ENCODE data around the gene CPZ.

CPZ gene

DNA sequence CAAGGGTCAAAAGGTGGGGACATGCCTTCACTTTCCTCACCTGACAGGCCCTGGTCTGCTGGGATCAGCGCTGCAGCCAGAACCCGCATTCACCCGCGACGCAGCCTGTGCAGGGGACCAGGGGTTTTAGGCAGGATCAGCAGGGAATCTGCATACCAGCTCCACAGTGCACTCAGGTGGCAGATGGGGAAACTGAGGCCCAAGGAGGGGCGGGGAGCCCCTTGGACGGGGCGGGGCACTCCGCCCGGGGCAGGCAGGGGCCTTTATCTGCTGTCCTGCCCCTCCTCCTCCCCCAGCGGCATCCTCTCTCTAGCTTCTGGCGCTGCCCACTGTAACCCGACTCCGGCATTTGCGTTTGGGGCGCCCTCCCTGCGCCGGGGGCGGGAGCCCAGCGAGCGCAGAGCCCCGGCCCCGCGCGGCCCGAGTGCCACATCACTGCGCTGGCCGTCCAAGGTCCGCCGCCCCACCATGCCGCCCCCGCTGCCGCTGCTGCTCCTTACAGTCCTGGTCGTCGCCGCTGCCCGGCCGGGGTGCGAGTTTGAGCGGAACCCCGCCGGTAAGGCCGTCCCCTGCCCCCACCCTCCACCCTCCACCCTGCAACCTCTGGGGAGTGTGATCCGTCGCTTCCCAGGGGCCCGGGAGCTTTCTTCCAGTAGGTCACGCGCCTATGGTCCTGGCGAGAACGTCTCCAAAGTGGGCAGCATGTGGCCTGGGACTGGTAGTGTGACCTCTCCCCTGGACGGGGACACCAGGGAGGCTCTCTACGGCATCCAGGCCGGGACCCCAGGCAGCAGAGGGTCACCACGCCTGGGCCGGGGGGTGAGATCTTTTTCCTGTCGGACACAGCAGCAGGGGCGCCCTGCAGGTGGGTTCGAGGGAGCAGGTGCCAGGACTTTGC lies at the start of gene CPZ:
Gene CPZ (plus strand): TSS at position 400 of the 898 bp plus-strand sequence. CDS start 69 bp downstream, at position 469.
- DNase-seq = no peak

DNA sequence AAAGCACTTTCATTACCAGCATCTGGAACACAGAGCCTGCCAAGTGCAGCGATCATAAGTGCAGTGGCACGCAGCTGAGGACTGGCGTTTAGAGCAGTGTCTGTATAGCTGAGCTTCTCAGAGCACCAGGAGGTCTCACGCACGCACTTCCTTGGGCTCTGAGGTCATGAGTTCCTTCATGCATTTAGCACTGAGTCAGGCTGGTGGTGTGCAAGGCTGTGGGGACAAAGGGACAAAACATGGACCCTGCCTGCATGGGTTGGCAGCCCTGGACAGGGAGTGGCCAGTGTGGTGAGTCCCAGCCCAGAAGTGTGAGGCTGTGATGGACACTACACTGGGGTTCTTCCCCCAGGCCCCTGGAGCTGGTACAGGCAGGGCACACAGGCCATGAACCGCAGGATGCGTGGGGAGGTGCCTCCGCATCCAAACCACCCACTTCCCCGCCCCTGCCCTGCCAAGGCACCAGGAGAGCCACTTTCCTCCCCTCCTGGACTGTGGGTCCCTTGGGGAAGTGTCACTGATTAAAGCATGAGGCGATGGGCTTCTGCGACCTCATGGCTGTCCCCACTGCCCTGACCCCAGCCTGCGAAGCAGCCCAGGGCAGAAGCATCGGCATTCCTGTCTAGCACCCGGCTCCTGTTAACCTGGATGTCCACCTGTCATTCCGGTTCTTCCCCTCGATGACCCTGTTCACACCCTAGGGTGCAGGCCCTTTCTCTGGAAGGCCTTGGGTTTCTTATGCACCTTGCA lies 49.6 kb upstream of the CPZ start:
- no peak for DNase-seq

DNA sequence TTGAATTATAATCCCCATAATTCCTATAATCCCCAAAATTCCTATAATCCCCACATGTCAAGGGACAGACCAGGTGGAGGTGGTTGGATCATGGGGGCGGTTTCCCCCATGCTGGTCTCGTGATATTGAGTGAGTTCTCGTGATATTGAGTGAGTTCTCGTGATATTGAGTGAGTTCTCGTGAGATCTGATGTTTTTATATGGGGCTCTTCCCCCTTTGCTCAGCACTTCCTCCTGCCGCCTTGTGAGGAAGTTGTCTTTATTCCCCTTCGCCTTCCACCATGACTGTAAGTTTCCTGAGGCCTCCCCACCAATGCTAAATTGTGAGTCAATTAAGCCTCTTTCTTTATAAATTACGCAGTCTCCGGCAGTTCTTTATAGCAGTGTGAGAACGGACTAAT lies 48.9 kb upstream of the CPZ start:
- no peak for DNase-seq

DNA sequence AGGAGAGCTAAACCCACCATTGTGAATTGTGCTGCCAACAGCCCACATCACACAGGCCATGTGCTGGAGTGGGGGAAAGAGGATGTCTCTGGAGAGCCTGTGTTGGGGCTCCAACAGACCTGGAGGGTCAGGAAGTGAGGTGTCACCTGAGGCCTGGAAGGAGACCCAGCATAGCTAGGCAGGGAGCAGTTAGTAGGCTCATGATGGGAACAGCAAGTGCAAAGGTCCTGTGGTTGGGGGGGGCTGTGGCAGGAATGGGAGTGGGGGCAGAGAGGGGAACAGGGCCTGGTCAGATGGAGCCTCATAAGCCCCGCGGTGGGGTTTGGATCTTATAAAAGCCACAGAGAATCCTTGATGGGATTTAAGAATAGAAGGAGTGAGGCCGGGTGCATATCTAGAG lies 48.3 kb upstream of the CPZ start:
- no peak for DNase-seq

- DNase-seq = no peak
These were observed 47.7 kb upstream of the CPZ start for GRCh38 chr4:8544741-8545438.

DNA sequence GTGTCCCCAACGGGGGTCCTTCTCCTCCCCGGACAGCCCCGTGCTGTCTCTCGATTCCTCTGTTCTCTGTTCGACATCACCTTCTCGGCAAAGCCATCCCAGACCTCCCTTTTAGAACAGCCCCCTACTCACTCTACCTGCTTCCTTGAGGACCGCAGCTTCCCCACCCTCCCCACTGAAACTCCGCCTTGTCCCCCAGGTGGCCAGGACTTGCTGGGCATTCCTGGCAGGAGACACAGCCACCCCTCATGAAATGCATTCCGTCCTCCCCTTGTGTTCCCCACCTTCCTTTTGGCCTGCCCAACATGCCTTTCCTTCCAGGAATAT lies 47.2 kb upstream of the CPZ start:
- no peak for DNase-seq

DNA sequence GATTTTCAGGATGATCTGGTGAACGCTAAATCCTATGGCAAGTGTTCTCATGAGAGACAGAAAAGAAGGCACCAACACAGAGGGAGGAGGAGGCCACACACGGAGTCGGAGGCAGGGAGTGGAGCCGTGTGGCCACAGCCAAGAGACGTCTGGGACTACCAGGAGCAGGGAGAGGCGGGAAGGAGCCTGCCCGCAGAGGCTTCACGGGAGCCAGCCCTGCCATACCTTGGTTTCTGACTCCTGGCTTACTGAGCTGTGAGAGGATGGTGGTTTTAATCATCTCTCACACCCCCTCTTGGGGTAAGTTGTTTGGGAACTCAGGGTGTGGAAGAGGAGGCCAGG lies 45.8 kb upstream of the CPZ start:
- no peak for DNase-seq

DNA sequence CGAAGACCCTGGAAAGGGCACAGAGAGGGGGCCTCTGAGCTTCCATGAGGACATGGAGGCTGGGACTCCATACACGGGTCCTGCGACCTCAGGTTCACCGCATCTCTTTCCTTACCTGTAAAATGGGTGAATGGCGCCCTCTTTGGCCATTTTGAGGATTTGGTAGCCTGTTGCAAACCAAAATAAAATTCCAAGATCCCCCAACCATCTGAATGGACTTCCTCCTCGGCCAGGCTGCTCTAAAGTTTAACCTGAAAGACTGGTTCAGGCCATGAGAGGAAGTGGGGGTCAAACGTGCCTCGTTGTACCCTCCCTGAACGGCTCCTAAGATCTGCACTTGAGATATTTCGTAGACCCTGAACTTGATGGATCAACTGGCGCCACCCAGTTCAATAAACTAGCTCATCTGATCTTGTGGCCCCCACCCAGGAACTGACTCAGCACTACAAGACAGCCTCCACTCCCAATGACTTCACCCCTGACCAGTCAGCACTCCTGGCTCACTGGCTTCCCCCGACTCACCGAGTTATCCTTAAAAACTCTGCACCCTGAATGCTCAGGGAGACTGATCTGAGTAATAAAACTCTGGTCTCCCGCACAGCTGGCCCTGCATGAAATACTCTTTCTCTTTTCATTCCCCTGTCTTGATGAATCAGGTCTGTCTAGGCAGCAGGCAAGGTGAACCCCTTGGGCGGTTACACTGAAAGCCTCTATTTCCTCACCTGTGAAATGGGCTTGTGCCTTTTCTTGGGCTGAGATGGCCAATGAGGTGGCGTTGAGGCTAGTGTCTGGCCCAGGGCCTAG lies 45.3 kb upstream of the CPZ start:
- DNase-seq = no peak

DNA sequence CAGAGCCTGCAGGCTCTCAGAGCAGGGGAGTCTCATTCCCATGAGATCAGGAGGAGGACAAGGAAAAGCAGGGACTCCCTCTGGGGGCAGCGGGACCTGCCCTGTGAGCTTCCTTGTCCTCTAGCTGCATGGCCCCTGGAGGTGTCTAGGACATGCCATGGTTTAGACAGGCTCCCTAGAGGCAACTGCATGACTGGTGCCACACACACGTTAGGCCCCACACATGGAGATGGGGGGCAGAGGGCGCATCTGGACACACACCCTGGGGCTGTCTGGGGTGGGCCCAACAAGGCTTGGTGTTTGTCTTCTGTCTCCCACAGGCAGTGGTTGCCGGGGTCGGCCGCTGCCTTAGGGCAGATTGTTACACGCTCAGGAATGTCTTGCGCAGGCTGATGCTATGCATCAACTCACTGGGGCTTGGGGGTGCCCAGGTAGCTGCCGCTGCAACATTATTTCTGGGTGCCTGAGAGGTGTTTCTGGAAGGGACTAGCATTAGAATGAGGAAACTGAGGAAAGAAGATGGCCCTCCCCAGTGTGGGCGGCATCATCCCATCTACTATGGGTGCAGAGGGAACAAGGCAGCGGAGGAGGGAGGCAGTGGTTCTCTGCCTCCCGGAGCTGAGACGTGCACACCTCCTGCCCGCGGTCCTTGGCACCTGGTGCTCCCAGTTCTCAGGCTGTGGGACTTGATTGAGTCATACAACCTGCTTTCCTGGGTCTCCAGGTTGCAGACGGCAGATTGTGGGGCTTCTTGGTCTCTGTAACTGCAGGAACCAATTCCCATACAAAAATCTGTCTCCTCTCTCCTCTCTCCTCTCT lies 44.4 kb upstream of the CPZ start:
- no peak for DNase-seq

- no peak for DNase-seq
These were observed 43.7 kb upstream of the CPZ start for GRCh38 chr4:8548731-8549351.

DNA sequence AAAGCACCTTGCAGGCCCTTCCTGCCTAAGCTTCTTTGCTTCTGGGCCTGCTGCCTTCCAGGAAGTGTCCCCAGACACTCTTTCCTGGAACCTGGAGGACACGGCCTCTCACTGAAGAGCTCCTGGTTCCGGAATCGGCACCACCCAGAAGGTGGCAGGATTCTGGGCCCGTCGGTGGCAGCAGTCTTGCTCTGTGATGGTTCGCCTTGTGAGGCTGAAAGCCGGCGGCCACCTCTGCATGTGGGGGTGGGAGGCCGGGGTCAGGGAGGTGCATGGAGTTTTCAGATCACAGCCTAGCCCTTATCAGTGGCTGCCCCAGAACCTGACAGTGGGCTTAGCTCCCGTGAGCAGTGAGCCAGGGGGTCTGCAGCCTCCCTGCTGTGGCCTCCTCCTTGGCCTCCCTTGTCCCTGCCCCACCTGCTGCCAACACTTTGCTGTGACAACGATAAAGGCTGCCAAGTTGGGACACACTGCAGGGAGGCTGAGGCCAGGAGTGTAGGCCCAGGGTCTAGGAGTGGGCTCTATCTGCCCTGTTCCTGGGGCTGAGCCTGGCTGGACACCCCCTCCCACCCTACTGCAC lies 43.1 kb upstream of the CPZ start:
- DNase-seq = no peak

GRCh38 chr4:8550691-8551090 lies 41.9 kb upstream of the CPZ start:
- DNase-seq = no peak

- DNase-seq = no peak
These were observed 40.5 kb upstream of the CPZ start for GRCh38 chr4:8552024-8552423.

DNA sequence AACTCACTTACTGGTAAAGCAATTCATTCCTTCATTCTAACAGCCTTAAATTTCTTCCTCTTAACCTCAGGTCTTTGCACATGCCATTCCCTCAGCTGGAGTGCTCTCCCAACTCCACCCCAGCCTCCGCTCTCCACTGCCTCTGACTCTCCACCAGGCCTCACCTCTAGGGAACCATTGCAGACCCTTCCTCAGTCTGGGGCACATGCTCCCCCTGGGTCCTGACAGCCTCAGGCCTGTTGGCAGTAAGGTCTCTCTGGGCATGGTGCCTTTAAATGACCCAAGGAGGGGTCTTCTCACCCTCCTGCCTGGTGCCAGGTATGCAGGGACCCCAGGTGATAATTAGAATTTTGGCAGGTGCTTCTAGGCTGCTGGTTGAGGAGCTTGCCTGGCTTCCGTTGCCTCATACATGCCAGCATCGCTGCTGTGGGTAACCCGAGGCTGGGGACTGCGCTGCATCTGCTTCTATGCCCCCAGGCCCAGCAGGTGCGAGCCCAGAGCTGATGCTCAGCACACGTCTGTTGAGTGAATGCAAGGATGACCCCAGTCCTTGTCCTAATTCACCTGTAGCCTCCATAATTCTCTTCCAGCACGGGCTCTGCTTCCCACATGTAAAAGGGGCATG lies 39.9 kb upstream of the CPZ start:
- no peak for DNase-seq

DNA sequence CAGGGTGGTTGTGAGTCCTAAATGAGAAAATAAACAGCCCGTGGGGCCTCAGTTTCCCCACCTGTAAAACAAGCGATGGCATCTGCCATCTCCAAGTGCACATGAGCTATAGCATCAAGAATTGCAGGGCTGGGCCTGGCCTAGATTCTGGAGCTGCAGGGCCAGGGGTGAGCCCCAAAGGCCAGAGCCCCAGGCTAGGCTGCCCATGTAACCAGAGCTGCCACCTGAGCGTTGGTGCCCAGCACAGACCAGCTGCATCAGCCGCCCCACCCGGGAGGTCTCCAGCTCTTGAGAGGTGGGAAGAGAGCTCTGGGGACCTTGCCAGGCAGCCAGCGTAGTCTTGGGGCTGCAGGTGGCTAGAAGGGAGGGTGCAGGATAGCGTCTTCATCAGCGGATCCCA lies 39.3 kb upstream of the CPZ start:
- no peak for DNase-seq

GRCh38 chr4:8553991-8554405 lies 38.6 kb upstream of the CPZ start:
- no peak for DNase-seq

GRCh38 chr4:8554555-8555100 lies 37.9 kb upstream of the CPZ start:
- no peak for DNase-seq

DNA sequence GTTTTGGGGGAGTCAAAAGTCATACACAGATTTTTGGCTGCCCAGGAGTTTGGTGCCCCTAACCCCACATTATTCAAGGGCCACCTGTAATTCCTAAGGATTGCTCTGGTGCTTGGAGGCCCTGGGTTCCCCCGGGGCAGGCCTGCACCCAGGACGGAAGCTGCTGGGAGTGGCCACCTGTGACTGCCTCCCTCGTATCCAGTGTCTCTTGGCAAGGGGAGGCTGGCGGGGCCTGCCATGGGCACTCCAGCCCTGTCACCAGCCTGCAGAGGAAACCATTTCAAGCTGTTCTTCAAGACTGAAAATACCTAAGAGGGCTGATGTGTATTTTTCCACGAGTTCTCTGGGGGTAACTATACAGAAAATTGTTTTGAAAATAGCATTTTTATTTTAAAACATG lies 36.8 kb upstream of the CPZ start:
- no peak for DNase-seq

DNA sequence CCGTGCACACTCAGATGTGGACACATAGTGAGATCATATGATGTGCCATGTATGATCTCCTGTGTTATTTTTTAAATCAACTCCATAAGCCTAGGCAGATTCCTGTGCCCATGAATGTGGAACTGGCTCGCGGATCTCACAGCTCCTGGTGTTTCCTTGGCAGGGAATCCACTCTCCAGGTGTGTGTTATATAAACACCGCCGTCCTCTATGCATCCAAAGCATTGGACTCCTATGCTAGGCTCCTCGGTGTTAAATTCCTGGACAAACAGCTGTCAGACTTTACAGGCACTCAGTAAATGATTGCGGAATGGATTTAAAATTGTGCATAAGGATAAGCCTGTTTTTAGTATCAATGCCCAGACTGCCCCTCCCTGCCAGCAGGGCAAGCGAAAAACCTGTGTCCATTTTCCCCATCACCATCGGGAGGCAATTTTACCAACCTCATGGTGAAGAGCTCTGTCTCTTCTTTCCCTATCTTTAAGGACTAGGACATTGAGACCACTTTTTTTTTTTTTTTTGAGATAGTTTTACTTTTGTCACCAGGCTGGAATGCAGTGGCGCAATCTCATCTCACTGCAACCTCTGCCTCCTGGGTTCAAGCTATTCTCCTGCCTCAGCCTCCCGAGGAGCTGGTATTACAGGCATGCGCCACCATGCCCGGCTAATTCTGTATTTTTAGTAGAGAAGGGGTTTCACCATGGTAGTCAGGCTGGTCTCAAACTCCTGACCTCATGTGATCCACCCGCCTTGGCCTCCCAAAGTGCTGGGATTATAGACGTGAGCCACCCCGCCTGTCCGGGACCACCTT lies 36.0 kb upstream of the CPZ start:
- no peak for DNase-seq
